Stimulated activated CD4-positive, alpha-beta T cell treated with anti-CD3 and anti-CD28 coated beads, Interleukin-12 subunit alpha, Interleukin-12 subunit beta, amount 100 ng/mL, for 24 hours (primary cell): ENCODE data around the gene MTMR2.
A peak's percentile ranks its signal among the peaks of the same experiment; 100 is the strongest.
"Not testable (repeated sequence)": the region's sequence is repeated elsewhere in the genome, so short reads cannot be mapped to it uniquely, and the experiment has no call there.

Experiments used
- DNase-seq, 2 experiments: peaks; one replicate each; pipeline ENCODE4 v3.0.0-alpha.2; 2020; ENCODE audit warnings: low read depth in 2 of 2

The MTMR2 gene

GRCh38 chr11:95884802-95885201, 39.1 kb downstream of the MTMR2 start:
- DNase-seq = no peak

- no peak for DNase-seq
Observed at GRCh38 chr11:95884376-95884775, 39.5 kb downstream of the MTMR2 start.

GRCh38 chr11:95883381-95883780, 40.5 kb downstream of the MTMR2 start:
- no peak for DNase-seq

GRCh38 chr11:95877291-95877690, 46.6 kb downstream of the MTMR2 start:
- DNase-seq = no peak

GRCh38 chr11:95870877-95871276, 53.0 kb downstream of the MTMR2 start:
- not testable (repeated sequence) for DNase-seq

GRCh38 chr11:95867105-95867504, 56.8 kb downstream of the MTMR2 start:
- no peak for DNase-seq

- no peak for DNase-seq
Observed at GRCh38 chr11:95863486-95864140, 60.3 kb downstream of the MTMR2 start.

- not testable (repeated sequence) for DNase-seq
Observed at GRCh38 chr11:95860024-95860423, 63.9 kb downstream of the MTMR2 start.

GRCh38 chr11:95854362-95854761, 69.5 kb downstream of the MTMR2 start:
- not testable (repeated sequence) for DNase-seq

- DNase-seq = no peak
Observed at GRCh38 chr11:95853862-95854261, 70.0 kb downstream of the MTMR2 start.

- no peak for DNase-seq
Observed at GRCh38 chr11:95853138-95853537, 70.8 kb downstream of the MTMR2 start.

- no peak for DNase-seq
Observed at GRCh38 chr11:95850137-95850536, 73.8 kb downstream of the MTMR2 start.

- DNase-seq = no peak
Observed at GRCh38 chr11:95849087-95849825, 74.7 kb downstream of the MTMR2 start.

- DNase-seq = no peak
Observed at GRCh38 chr11:95845167-95845566, 78.7 kb downstream of the MTMR2 start.

GRCh38 chr11:95835768-95836488, 88.0 kb downstream of the MTMR2 start:
- DNase-seq = peak; percentile 22 to 28

GRCh38 chr11:95835351-95835750, 88.6 kb downstream of the MTMR2 start:
- DNase-seq = no peak

- no peak for DNase-seq
Observed at GRCh38 chr11:95833378-95833777, 90.5 kb downstream of the MTMR2 start.

- no peak for DNase-seq
Observed at GRCh38 chr11:95832763-95833162, 91.1 kb downstream of the MTMR2 start.

- DNase-seq = no peak
Observed at GRCh38 chr11:95831198-95831883, 92.6 kb downstream of the MTMR2 start.

- DNase-seq = no peak
Observed at GRCh38 chr11:95829580-95830259, 94.2 kb downstream of the MTMR2 start.

- no peak for DNase-seq
Observed at GRCh38 chr11:95827696-95828095, 96.2 kb downstream of the MTMR2 start.

- DNase-seq = no peak
Observed at GRCh38 chr11:95821640-95822039, 102.3 kb downstream of the MTMR2 start.
